HS-27A (cell line): ENCODE measurements around the gene RMI2.

Experiments used
- DNase-seq: peaks from one replicate; pipeline ENCODE4 v3.0.0-alpha.2; 2012; ENCODE audit warnings: low read depth, missing footprints

Gene RMI2

DNA sequence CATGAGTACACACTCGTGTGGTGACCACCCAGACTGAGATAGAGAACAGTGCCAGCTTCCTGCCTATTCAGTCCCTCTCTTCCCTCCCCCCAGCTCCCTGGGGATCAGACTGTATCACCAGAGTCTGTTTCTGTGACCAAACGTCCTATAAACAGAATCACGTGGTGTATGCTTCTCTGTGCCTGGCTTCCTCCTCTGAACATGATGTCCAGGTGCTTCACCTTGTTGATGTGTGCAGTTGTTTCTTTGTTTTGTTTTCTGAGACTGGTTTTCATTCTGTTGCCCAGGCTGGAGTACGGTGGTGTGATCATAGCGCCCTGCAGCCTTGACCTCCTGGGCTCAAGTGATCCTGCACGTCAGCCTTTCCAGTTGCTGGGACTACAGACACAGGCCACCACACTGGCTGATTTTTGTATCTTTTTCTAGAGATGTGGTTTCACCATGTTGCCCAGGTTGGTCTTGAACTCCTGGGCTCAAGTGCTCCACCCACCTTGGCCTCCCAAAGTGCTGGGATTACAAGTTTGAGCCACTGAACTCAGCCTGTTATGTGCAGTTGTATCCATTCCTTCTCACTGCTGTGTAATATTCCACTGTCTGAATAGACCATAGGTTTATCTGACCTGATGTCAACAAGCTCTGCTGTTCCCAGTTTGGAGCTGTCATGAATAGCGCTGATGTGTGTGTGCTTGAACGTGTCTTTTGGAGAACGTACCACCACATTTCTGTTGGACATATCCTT is 35.2 kb upstream of the RMI2 start:
- no peak for DNase-seq

DNA sequence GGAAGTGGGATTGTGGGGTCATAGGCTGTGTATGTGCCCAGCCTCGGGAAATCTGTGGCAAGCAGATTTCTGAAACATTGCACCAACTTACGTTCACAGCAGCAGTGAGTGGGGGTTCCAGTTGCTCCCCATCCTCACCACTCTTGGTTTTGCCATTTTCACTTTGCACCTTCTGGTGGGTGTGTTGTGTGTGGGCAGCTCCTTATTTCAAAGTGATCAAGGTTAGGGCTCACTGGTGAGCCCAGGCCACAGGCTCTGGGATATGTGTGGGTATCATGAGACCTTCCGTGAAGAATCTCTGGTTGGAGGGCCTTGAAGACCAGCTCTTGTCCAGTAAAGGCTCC is 34.7 kb upstream of the RMI2 start:
- no peak for DNase-seq

DNA sequence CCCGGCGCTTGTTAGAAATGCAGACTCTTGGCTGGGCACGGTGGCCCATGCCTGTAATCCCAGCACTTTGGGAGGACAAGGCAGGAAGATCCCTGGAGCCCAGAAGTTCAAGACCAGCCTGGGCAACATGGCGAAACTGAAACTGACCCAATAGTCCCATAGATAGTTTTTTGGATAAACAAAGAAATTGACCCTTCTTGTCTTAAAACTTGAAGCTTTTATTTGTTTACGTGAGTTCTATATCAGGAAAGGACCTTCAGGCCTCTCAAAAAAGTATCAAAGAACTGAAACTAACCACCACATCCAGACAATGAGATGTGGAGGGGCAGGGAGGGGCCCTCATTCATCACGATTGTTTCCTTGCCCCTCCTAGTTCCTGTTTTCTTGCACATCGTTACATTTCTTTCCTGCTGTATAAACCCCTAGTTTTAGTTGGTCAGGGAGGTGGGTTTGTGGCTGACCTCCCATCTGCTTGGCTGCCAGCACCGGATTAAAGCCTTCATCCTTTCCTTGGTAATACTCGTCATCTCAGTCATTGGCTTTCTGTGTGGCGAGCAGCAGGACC is 34.2 kb upstream of the RMI2 start:
- DNase-seq: no peak

DNA sequence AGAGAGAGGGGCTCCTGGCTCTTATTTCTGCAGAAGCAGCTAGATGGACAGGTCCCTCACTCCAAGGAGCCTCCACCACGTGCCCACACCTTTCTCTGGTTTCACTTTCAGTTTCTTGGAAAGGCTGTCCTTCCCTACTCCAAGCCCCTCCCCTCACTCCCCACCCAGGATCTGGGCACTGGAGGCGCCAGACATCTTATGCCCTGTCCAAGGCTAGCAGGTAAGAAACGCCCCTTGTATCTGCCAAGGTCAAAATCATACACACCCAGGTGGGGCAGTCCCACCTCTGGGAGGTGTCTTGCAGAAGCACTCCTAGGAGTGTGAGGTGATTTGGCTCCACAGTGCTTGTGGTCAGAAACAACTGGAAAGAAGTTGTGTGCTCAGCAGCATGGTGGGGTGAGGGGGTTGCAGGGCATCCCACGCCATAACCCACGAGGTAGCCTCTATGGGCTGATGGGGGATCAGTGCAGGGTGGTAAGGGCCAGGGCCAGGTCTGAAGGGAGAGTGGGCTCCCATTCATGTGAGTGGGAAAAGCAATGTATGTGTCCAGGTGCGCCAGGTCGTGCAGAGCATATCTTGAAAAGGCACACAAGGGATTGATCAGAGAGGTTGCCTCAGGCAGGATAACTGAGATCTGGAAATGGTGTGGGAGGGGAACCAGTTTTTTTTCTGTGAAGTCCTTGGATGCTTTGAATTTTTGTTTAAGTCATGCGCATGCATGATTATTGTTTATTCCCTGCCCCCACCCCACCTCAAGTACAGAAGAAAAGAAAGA is 32.4 kb upstream of the RMI2 start:
- no peak for DNase-seq

DNA sequence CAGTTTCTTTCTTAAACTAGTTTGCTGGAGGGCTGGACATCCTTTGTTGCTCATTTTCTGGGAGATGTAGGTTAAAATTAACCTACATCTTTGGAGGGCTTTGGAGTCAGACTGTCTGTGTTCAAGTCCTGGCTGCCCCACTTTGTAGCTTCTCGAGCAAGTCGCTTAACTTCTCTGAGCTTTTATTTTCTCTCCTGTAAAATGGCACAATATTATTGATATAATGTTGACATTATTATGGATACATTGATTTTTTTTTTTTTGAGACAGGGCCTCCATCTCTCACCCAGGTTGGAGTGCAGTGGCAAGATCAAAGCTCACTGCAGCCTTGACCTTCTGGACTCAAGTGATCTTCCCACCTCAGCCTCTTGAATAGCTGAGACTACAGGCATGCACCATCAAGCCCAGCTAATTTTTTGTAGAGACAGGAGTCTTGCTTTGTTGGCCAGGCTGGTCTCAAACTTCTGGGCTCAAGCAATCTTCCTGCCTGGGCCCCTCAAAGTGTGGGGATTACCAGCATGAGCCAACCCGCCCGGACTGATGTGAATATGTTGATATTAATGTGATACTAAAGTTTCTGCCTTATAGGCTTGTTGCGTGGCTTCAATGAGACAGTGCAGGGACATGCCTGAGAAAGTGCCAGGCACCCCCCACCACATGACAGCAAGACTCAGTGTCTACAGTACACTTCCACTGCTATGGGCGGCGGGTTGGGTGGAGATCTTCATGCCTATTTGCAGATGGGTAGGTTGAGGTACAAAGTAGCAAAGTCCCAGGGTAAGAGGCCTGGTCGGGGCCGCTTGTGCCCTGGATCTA is 31.6 kb upstream of the RMI2 start:
- DNase-seq: no peak

DNA sequence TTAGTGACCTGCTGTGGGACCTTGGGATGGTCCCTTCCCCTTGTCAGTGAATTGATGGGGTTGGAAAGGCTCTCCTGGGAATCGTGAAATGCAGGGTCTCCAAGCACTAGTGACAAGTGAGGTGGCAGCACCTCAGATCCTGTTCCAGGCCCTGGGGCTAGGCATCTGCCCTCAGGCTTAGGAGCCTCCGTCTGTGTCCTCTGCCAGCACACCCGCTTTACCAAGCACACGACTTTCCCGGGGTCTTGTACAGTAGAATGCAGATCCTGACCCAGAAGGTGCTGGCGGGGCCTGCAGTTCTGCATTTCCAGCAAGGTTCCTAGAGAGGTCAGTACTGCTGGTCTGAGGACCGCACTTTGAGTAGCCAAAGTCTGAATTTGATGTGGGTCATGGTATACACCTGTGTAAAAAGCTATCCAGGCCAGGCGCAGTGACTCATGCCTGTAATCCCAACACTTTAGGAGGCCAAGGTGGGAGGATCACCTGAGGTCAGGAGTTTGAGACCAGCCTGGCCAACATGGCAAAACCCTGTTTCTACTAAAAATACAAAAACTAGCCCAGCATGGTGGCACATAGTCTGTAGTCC is 30.9 kb upstream of the RMI2 start:
- no peak for DNase-seq

DNA sequence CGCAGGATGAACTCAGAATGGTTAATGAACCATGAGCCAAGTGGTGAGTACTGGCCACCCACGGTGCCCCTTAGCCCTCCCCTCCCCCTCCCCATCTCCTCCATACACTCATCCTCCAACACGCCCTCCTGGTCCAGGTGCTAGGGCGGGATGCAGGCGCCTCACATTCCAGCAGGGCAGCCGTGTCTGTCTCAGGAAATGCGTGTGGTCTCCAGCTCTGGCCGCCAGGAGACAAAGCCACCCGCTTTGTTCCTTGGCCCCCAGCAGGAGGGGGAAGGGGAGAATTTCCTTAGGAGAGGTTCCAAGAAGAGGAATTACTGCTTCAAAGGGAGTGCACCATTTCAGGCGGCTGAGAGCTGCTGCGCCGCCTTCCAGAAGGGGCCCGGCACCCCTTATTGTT is 29.7 kb upstream of the RMI2 start:
- no peak for DNase-seq

DNA sequence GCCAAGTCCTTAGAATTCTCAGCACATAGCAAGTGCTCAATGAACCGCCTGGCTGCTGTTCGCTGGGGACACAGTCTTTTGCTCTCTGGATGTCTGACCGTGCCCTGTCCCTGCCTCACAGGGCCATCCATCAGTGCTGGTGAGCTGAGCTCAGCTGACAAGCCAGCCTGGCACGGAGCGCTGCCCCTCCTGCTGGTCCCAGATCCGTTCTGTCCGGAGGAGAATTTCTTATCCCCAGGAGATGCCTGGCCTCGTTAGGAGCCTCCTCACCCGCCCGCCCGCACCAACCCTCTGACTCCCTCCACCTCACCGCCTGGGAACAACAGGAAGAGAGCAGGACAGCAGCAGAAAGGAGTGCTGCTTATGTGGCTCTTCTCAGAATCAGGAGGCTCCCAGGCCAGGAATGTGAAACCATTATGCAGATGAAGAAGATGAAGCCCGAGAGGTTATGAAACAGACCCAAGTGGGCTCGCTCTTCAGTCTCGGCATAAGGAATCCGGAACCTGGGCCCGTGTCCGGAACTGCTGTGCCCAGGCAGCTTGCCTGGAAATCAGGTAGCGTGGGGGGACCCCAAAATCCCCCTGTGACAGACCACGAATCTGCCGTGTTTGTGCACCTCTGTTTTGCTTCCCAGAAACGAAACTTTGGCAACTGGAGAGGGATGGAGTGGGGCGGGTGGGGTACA is 28.8 kb upstream of the RMI2 start:
- no peak for DNase-seq

DNA sequence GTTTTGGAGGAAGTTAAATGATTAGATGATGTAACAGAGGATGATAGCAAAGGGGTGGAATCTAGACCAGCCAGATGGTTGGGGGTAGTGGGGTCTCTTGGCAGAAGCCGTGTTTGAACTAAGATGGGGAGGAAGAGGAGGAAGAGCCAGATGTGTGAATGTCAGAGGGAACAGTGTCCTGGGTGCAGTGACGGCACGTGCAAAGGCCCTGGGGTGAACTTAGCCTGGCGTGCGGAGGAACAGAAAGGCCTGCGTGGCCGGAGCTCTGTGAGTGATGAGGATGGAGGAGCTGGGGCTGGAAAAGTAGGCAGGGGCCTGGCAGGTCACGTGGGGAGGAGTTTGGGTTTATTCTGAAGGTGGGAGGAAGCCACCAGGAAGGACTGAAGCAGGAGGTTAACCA is 26.4 kb upstream of the RMI2 start:
- DNase-seq: no peak

DNA sequence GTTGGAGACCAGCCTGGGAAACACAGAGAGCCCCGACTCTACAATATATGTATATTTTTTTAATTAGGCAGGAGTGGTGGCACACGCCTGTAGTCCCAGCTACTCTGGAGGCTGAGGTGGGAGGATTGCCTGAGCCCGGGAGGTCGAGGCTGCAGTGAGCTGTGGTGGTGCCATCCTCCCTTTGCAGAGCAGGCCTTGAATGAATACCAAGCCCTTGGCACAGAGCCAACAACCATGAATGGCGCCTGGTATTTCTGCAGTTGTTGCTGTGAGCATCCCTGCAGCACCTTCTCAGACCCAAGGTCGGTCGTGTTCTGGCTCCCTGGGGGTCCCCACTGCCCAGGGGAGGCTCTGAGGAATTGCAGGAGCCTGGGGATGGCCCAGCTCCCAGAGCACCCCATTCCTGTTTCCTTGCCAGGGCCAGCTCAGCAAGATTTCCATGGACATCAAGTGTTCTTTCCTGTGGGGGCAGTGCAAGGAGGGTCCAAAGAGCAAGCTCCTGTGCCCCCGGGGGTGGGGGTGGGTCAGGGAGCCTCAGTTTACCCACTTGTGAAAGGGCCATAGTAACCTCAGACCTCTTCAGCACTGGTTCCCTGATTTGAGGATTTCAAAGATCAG is 25.6 kb upstream of the RMI2 start:
- DNase-seq: no peak

DNA sequence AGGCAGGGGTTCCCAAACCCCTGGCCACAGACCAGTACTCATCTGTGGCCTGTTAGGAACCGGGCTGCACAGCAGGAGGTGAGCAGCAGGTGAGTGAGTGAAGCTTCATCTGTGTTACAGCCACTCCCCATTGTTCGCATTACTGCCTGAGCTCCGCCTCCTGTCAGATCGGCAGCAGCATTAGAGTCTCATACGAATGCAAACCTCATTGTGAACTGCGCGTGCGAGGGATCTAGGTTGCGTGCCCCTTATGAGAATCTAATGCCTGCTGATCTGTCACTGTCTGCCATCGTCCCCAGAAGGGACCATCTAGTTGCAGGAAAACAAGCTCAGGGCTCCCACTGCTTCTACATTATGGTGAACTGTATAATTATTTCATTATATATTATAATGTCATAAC is 25.1 kb upstream of the RMI2 start:
- no peak for DNase-seq

DNA sequence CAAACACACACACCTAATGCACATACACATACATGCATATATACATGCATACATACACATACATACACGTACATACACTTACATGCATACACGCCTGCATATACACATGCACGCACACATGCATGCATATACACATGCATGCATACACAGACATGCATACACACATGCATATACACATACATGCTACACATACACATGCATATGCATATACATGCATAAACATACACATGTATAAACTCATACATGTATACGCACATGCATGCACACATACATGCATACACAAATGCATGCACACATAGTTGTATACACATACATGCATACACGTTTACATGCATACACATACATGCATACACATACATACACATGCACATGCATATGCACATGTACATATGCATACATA is 23.6 kb upstream of the RMI2 start:
- DNase-seq: no peak

DNA sequence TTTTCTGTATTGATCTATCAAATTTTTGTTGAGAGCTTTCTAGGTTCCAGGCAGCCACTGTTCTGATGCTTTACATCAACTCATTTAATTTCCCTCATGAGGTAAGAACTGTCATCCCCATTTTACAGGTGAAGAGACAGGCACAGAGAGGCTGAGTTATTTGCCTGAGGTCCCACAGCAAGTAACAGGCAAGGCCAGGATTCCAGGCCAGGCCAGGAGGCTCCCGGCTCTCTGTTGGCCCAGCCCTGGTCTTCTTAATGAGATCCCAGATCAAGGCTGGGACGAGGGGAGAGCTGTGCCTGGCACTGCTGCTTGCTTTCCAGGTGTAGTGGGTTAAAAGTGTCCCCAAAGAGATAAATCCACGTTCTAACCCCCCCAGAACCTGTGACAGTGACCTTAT is 22.4 kb upstream of the RMI2 start:
- DNase-seq: no peak

DNA sequence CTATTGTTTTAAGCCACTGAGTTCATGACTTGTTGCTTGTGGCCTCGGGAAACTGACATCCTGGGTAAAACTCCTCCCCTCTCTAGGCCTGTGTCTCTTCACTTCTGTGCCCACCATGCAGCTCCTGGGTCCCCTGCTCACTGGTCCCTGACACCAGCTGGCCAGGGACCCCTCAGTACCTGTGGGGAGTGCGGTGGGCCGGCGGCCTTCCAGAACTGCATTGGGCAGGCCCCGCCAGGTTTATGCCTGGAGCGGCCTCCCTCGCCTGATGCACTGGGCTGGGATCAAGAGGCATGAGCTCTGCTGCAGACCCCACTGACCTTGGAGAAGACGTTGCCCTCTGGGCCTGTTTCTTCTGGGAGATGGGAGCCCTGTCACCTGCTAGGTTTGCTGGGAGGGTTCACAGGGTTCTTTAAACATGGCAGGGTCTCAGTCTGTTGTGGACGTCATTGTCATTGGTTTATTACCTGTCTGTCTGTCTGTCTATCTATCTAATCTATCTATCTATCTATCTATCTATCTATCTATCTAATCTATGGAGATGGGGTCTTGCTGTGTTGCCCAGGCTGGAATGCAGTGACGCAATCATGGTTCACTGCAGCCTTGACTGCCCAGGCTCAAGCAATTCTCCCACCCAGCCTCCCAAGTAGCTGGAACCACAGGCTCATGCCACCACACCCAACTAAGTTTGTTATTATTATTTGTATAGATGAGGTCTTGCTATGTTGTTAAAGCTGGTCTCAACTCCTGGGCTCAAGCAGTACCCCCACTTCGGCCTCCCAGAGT is 21.5 kb upstream of the RMI2 start:
- DNase-seq: no peak

DNA sequence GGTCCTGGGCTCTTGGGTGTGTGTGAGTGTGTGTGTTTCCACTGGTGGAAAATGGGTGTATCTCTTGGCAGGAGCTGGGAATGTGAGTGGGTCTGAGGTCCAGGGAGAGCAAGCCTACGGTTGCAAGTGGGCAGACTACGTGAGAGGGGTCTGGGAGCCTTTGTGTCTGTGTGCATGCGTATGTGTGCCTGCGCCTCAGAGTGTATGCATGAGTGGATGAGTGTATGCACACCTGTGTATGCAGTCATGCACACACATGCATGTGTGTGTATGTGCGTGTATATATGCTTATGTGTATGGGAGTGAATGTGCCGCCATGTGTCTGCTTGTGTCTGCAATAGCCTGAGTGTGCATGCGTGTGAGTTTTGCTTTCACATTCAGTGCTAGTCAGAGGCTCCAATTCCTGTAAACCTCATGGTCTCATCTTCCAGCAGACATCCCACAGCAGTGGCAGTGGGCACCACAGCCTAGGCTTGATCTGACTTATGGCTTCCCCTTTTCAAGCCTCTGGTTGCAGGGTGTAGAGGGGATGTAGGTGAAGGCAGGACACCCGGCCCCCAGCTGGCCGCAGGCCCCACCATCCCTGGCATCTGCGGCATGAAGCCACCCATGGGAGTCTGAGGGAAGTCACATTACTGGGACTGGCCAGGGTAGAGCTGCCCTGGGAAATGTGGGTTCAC is 19.7 kb upstream of the RMI2 start:
- no peak for DNase-seq

DNA sequence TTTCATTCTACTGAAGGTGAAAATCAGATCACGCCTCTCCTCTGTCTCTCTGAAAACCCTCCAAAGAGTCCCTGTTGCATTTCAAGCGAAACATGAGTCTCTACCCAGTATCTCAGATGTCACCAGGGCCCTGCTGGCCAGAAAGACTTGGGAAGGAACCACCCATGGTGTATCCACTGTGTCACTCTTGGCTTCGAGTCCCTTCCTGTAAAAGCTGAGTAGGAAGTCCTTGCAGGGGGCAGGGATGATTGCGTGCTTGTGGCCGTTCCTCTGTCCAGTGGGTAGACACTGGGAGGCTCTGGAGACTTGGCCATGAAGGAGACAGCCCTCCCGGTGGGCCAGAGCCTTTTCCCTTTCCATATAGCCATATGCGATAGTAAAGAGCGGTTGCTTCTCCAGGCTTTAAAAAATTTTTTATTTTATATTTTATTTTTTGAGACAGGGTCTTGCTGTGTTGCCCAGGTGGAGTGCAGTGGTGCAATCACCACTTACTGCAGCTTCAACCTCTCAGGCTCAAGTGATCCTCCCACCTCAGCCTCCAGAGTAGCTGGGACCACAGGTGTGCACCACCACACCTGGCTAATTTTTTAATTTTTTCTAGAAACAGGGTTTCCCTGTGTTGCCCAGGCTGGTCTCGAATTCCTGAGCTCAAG is 19.0 kb upstream of the RMI2 start:
- DNase-seq: no peak

DNA sequence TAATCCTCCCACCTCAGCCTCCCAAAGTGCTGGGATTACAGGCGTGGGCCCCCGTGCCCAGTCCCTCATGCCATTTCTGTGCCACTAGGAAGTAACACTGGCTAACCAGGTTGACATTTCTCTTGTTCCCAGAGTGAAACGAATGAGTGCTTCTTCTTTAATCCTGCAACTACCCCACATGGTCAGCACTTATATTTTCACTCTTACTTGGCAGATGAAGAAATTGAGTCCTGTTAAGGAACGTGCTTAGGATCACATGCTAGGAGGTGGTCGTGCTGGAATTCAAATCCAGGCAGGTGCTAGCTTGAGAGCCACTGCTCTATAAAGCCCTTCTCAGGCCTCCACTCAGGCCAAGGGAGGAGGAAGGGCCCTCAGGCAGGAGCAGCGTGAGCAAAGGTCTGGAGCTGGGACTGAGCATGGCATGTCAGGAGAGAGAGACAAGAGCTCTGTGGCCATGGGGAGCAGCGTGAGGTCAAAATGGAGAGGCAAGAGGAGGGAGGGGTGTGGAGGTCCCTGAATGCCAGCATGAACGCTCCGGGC is 18.5 kb upstream of the RMI2 start:
- DNase-seq: no peak

DNA sequence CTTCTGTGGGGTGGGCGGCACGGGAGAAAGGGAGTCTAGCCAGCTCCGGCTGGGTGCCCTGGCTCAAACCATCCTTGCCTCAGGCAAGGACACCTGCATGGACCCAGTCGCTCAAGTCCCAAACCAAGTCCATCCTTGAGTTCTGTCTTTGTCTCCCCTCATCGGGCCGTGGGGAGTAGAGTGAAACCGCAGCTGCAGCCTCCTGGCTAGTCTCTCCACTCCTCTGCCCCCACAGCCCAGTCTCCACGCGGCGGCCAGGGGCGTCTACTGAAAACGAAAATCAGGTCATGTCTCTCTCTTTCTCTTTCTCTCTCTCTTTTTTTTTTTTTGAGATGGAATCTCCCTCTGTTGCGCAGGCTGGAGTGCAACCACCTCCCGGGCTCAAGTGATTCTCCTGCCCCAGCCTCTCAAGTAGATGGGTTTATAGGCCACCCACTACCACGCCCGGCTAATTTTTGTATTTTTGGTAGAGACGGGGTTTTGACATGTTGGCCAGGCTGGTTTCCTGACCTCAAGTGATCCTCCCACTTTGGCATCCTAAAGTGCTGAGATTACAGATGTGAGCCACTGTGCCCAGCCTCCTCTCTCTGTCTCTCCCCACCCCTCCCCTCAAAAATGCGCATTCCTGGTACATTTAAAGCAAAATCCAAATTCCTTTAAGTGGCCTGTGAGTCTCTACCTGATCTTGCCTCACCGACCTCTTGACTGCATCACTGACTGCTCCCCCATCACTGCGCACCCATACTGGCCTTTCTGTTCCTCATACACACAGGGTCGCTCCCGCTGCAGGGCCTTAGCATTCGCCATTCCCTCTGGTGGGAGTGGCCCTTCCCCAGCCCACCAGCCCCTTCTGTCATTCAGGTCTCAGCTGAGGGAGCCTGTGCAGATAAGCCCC is 17.7 kb upstream of the RMI2 start:
- DNase-seq: no peak
